Measurements from ENCODE around the gene ALKBH6. TPM values are rescaled to one million over a fixed set of nuclear protein-coding genes. Genes with fewer than 3 reads are reported as not detected.

The ALKBH6 gene
- total and polyA plus RNA-seq, 9 of the 15 experiments (the other 6 are each of a cell fraction or from before 2014, with no cell fraction given): 0.67 to 62.0 (median 34.5) TPM

DNA sequence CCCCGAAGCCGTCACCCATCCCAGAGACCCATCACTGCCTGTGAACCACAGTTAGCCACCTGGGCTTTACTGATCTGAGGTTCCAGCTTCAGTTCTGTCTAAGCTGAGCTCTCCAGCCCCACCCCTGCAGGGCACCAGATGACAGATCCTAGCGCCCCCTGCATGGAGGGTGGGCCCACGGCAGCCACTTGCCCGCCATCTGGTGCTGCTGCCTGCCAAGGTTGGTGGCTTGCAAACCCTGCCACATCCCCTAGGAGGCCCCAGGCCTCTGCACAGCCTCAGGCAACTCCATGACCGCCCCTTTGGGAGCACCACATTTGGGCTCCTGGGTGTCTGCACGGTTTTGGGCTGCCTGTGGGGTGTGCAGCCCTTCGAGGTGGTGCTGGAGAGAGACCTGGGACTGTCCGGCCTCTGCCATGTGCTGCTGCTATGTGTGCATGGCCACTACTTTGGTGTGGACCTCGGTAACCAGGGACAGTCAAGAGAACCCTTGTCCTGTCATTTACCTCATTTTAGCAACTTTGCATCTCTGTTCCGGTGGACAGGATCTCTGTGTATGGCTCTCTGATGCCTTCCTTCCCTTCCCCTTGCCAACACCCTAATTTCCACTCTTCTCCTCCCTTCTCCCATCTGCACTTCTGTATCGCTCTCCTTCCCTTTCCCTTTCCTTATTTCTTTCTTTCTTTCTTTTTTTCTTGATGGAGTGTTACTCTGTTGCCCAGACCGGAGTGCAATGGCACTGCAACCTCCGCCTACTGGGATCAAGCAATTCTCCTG, 36.4 kb downstream of the ALKBH6 start:
- Histone ChIP-seq H3K4me2 (ENCODE audit: insufficient read depth, low read length) (no peak overlapping the region), H4K20me1 (replicated peaks; ENCODE audit: control insufficient read depth, insufficient read depth, low read length) (0 out of 2 replicates have a peak, but pooled peaks cover 3% of the 10 kb centered on the region), H3K9me3 (replicated peaks; ENCODE audit: control insufficient read depth, insufficient read depth, low read depth, low read length) (no peaks in the 10 kb centered on the region), H3K27me3 (ENCODE audit: control insufficient read depth in 2 of 2, insufficient read depth in 2 of 2, low read length in 2 of 2) (peaks cover 13 to 47% of the 10 kb centered on the region in 2 experiments; a peak in 4 of 5 replicates), H3K27ac (ENCODE audit: extremely low read depth, low read depth, low read length) (no peak overlapping the region), H3K9me1 (ENCODE audit: control insufficient read depth, insufficient read depth, low read length) (no peaks in the 10 kb centered on the region), H2AFZ (ENCODE audit: low read depth, low read length) (no peak overlapping the region), H3K36me3 (ENCODE audit: control insufficient read depth, insufficient read depth, low read length) (no peaks in the 10 kb centered on the region), H3K4me1 (replicated peaks in 1 of 2; ENCODE audit: control insufficient read depth in 2 of 2, insufficient read depth in 2 of 2, low read length in 2 of 2) (peaks cover 0 to 8% of the 10 kb centered on the region in 2 experiments; a peak in 1 of 5 replicates), H3K79me2 (ENCODE audit: control insufficient read depth, insufficient read depth, low read length) (no peaks in the 10 kb centered on the region), H3K9ac (ENCODE audit: insufficient read depth in 1 of 2, low read depth in 2 of 2, low read length in 2 of 2) (no peak overlapping the region), H3K4me3 (no peak overlapping the region)
- no TSS peak for BruUV-seq (replicated peaks)
- in situ Hi-C loops (cut with MboI) (no loop called here), intact Hi-C loops (cut with micrococcal nuclease) (no loop called here)
- DNase-seq (ENCODE audit: extremely low read depth in 1 of 4, low spot score in 3 of 4) (peak; percentile 53 to 78 (median 67)), ATAC-seq (peak; percentile 96), FAIRE-seq (no peak)
- POLR2A ChIA-PET: interaction anchor here (0.7 to 1.3 kb wide), 2 partner anchors 8 to 650 kb away, joined by 3 read pairs; no protein-coding TSS in a partner anchor
- CTCF ChIA-PET (ENCODE audit: low intra/inter-chr PET ratio): interaction anchor here (0.8 kb wide), 1 partner anchor 20 kb away, joined by 4 read pairs; no protein-coding TSS in a partner anchor
- 2% methylated on average over 13 of the region's 14 CpGs for WGBS (ENCODE audit: insufficient coverage, low coverage, missing lambda C conversion rate)
- TF ChIP-seq, protein P1, sequence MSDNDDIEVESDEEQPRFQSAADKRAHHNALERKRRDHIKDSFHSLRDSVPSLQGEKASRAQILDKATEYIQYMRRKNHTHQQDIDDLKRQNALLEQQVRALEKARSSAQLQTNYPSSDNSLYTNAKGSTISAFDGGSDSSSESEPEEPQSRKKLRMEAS (CRISPR knock-in tag; IDR thresholded peaks at IDR 0.05): peak; percentile 65
- TF ChIP-seq, protein P2, sequence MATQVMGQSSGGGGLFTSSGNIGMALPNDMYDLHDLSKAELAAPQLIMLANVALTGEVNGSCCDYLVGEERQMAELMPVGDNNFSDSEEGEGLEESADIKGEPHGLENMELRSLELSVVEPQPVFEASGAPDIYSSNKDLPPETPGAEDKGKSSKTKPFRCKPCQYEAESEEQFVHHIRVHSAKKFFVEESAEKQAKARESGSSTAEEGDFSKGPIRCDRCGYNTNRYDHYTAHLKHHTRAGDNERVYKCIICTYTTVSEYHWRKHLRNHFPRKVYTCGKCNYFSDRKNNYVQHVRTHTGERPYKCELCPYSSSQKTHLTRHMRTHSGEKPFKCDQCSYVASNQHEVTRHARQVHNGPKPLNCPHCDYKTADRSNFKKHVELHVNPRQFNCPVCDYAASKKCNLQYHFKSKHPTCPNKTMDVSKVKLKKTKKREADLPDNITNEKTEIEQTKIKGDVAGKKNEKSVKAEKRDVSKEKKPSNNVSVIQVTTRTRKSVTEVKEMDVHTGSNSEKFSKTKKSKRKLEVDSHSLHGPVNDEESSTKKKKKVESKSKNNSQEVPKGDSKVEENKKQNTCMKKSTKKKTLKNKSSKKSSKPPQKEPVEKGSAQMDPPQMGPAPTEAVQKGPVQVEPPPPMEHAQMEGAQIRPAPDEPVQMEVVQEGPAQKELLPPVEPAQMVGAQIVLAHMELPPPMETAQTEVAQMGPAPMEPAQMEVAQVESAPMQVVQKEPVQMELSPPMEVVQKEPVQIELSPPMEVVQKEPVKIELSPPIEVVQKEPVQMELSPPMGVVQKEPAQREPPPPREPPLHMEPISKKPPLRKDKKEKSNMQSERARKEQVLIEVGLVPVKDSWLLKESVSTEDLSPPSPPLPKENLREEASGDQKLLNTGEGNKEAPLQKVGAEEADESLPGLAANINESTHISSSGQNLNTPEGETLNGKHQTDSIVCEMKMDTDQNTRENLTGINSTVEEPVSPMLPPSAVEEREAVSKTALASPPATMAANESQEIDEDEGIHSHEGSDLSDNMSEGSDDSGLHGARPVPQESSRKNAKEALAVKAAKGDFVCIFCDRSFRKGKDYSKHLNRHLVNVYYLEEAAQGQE (IDR thresholded peaks at IDR 0.05; ENCODE audit: borderline replicate concordance): peak; percentile 44
- TF ChIP-seq, protein P2 (CRISPR knock-in tag; IDR thresholded peaks at IDR 0.05; ENCODE audit: low read depth): no peak
- no peak for TF ChIP-seq RBM39 (optimal IDR thresholded peaks at IDR 0.05; ENCODE audit: low read depth, low read length)
- TF ChIP-seq, protein P3, sequence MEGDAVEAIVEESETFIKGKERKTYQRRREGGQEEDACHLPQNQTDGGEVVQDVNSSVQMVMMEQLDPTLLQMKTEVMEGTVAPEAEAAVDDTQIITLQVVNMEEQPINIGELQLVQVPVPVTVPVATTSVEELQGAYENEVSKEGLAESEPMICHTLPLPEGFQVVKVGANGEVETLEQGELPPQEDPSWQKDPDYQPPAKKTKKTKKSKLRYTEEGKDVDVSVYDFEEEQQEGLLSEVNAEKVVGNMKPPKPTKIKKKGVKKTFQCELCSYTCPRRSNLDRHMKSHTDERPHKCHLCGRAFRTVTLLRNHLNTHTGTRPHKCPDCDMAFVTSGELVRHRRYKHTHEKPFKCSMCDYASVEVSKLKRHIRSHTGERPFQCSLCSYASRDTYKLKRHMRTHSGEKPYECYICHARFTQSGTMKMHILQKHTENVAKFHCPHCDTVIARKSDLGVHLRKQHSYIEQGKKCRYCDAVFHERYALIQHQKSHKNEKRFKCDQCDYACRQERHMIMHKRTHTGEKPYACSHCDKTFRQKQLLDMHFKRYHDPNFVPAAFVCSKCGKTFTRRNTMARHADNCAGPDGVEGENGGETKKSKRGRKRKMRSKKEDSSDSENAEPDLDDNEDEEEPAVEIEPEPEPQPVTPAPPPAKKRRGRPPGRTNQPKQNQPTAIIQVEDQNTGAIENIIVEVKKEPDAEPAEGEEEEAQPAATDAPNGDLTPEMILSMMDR (IDR thresholded peaks at IDR 0.05 in 2 of 3, conservative IDR thresholded peaks at IDR 0.05 in 1 of 3; ENCODE audit: insufficient read depth in 2 of 3, low read depth in 1 of 3, low read length in 3 of 3): peak; percentile 59 to 94 (median 74)
- TF ChIP-seq MAZ (CRISPR knock-in tag; conservative IDR thresholded peaks at IDR 0.05 in 1 of 2, IDR thresholded peaks at IDR 0.05 in 1 of 2): 0 out of 4 replicates have a peak, but pooled peaks of 1 of the 2 experiments have one; percentile 28
- TF ChIP-seq SMC3 (conservative IDR thresholded peaks at IDR 0.05; ENCODE audit: insufficient read depth, low read depth, low read length): 0 out of 2 replicates have a peak, but pooled peaks have one; percentile 20
- no peak for TF ChIP-seq NR1H2 (CRISPR knock-in tag; IDR thresholded peaks at IDR 0.05)
- peak in 1 of 3 experiments; percentile 36 for TF ChIP-seq YY1 (IDR thresholded peaks at IDR 0.05; ENCODE audit: borderline replicate concordance in 1 of 3, control insufficient read depth in 1 of 3, extremely low read depth in 1 of 3, insufficient read depth in 3 of 3, insufficient read length in 1 of 3, insufficient replicate concordance in 2 of 3, low read depth in 1 of 3, low read length in 2 of 3)

All from K562 (cell line).